Nephron progenitor cell (in vitro differentiated cells): ENCODE results near the gene LRP1B.

Source experiments
- DNase-seq: peaks from one replicate; pipeline ENCODE4 v3.0.0; 2021
- H3K27ac Mint-ChIP-seq: 2 replicates; pipeline ENCODE4 v1.8.0; 2021; ENCODE audit warnings: mild to moderate bottlenecking, moderate library complexity, mixed read lengths
- H3K27me3 Mint-ChIP-seq: 2 replicates; pipeline ENCODE4 v1.8.0; 2021; ENCODE audit warnings: mild to moderate bottlenecking, low read depth, mixed read lengths; ENCODE audit not compliant: poor library complexity
- H3K36me3 Mint-ChIP-seq: 2 replicates; pipeline ENCODE4 v1.8.0; 2021; ENCODE audit warnings: low read depth, mixed read lengths
- H3K4me1 Mint-ChIP-seq: 2 replicates; pipeline ENCODE4 v1.8.0; 2021; ENCODE audit warnings: mixed read lengths
- H3K4me3 Mint-ChIP-seq: 2 replicates; pipeline ENCODE4 v1.8.0; 2021; ENCODE audit warnings: mild to moderate bottlenecking, moderate library complexity, mixed read lengths
- H3K9me3 Mint-ChIP-seq: 2 replicates; pipeline ENCODE4 v1.8.0; 2021; ENCODE audit warnings: mild to moderate bottlenecking, moderate library complexity, mixed read lengths
- CTCF ChIP-seq: fragments of 200-600 bp; sonication (generic); IDR thresholded peaks from 2 replicates; pipeline ENCODE4 v1.5.0; 2021; ENCODE audit warnings: antibody characterized with exemption

The LRP1B gene

DNA sequence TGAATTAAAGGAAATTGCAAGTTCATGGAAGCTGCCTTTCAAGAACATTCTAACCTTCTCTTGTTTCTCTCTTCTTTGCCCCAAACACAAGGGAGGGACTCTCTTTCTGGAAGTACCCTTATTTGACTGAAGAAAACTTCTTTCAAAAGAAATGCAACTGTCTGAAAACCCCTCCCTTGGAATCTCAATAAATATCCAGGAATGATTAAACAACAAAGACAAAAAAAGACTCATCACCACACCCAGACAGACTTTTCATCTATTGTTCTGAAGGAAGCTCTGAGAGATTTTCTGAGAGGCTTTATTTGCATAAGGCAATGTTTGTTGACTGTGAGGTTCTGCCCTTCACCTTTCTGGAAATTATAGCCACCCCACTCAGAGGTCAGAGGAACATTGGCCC lies 1260.9 kb downstream of the LRP1B start:
- no peak for TF ChIP-seq CTCF
- Mint-ChIP-seq H3K27ac (no peak overlapping the region), H3K9me3 (peaks cover 30% of the 10 kb centered on the region), H3K36me3 (no peaks in the 10 kb centered on the region), H3K4me1 (no peaks in the 10 kb centered on the region), H3K27me3 (no peaks in the 10 kb centered on the region), H3K4me3 (no peak overlapping the region)
- no peak for DNase-seq

GRCh38 chr2:140869107-140869506 lies 1261.7 kb downstream of the LRP1B start:
- Mint-ChIP-seq H3K27me3 (no peaks in the 10 kb centered on the region), H3K36me3 (no peaks in the 10 kb centered on the region), H3K4me3 (no peak overlapping the region), H3K27ac (no peak overlapping the region), H3K4me1 (no peaks in the 10 kb centered on the region), H3K9me3 (peaks cover 22% of the 10 kb centered on the region)
- no peak for DNase-seq
- TF ChIP-seq CTCF: no peak

GRCh38 chr2:140865837-140866236 lies 1265.0 kb downstream of the LRP1B start:
- H3K36me3 Mint-ChIP-seq: no peaks in the 10 kb centered on the region
- H3K4me3 Mint-ChIP-seq: no peak overlapping the region
- no peak overlapping the region for H3K27ac Mint-ChIP-seq
- H3K4me1 Mint-ChIP-seq: peaks cover under 1% of the 10 kb centered on the region
- TF ChIP-seq CTCF: no peak
- H3K9me3 Mint-ChIP-seq: no peaks in the 10 kb centered on the region
- DNase-seq: no peak
- H3K27me3 Mint-ChIP-seq: no peaks in the 10 kb centered on the region

DNA sequence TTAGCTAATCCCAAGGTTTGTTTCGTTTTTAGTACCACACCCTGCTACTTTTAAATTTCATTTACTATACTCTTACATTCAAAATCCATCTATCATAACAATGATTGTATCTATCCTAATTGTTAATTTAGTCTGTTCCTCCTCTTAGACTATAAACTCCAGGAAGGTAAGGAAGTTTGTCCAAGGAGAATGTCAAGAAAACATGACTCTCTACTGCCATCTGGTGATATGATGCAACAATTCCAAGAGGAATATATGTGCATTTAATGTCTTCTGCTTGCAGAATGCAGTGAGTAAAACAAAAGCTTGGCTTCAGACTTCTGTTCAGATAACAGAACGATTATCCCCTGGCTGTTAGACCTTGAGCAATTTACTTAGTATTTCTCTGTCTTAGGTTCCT lies 1267.1 kb downstream of the LRP1B start:
- H3K4me1 Mint-ChIP-seq: peaks cover 5% of the 10 kb centered on the region
- no peaks in the 10 kb centered on the region for H3K27me3 Mint-ChIP-seq
- no peaks in the 10 kb centered on the region for H3K36me3 Mint-ChIP-seq
- H3K9me3 Mint-ChIP-seq: no peaks in the 10 kb centered on the region
- no peak overlapping the region for H3K27ac Mint-ChIP-seq
- TF ChIP-seq CTCF: peak; percentile 64
- DNase-seq: no peak
- H3K4me3 Mint-ChIP-seq: no peak overlapping the region

DNA sequence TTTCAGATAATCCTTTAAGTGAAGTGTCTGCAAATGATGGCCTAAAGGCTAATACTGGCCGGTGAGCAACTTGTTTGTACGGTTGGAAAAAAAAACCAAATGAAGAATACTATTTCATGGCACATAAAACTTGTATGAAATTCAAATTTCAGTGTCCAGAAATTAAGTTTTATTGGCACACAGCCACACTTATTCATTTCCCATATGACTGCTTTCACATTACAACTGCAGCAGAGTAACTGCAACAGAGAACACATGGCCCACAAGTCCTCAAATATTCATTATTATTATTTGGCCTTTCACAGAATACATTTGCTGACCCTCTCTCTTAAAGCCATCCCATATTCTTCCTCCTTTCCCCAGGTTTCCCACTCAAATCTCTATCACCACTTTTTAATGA lies 1268.6 kb downstream of the LRP1B start:
- no peak for TF ChIP-seq CTCF
- Mint-ChIP-seq H3K9me3 (no peaks in the 10 kb centered on the region), H3K27me3 (no peaks in the 10 kb centered on the region), H3K4me3 (no peak overlapping the region), H3K4me1 (peaks cover 5% of the 10 kb centered on the region), H3K36me3 (no peaks in the 10 kb centered on the region), H3K27ac (no peak overlapping the region)
- no peak for DNase-seq

- H3K4me3 Mint-ChIP-seq: no peak overlapping the region
These were observed 1269.2 kb downstream of the LRP1B start for GRCh38 chr2:140861666-140862065.

More at GRCh38 chr2:140861666-140862065, 1269.2 kb downstream of the LRP1B start:
- Mint-ChIP-seq H3K4me1 (peaks cover 5% of the 10 kb centered on the region), H3K36me3 (no peaks in the 10 kb centered on the region), H3K27ac (no peak overlapping the region), H3K9me3 (no peaks in the 10 kb centered on the region), H3K27me3 (no peaks in the 10 kb centered on the region)
- TF ChIP-seq CTCF: no peak
- no peak for DNase-seq
